ENCODE measurements around the gene MEF2B.
"Not testable (repeated sequence)": the region's sequence is repeated elsewhere in the genome, so short reads cannot be mapped to it uniquely, and the experiment has no call there.

The MEF2B gene

GRCh38 chr19:19138109-19138981 is 31.7 kb downstream of the MEF2B start, which contains the start of gene TMEM161A:
Gene TMEM161A, minus strand, starts transcription at chr19:19138478. Its CDS starts 50 bp downstream, at chr19:19138428.
- Histone ChIP-seq H2AFZ (ENCODE audit: low read depth, low read length) (peak within 1 kb of the TSS; percentile 95), H3K27me3 (ENCODE audit: insufficient read depth, low read length, poor library complexity) (no peaks in the 10 kb centered on the region), H3K4me1 (ENCODE audit: insufficient read depth, low read length) (peaks cover 18% of the 10 kb centered on the region), H3K27ac (ENCODE audit: low read length) (peak within 1 kb of the TSS; percentile 79), H3K4me3 (ENCODE audit: low read depth in 1 of 2, low read length in 2 of 2) (peak within 1 kb of the TSS; percentile 70 to 88), H3K9ac (ENCODE audit: low read depth, low read length) (peak within 1 kb of the TSS; percentile 85), H4K20me1 (ENCODE audit: insufficient read depth, low read length) (peaks cover 6% of the 10 kb centered on the region; the same call in 1 of the 2 replicates), H3K9me3 (ENCODE audit: insufficient read depth, low read length, severe bottlenecking) (no peaks in the 10 kb centered on the region), H3K36me3 (ENCODE audit: insufficient read depth, low read length) (no peaks in the 10 kb centered on the region; the same call in 1 of the 2 replicates), H3K79me2 (ENCODE audit: insufficient read depth, low read length) (peaks cover 23% of the 10 kb centered on the region), H3K4me2 (ENCODE audit: insufficient read depth, low read length) (peak within 1 kb of the TSS; percentile 86)
- ATAC-seq (ENCODE audit: insufficient read depth, low read depth) (peak; percentile 100), DNase-seq (peak; percentile 99)
- no peak for TF ChIP-seq CTCF (IDR thresholded peaks at IDR 0.05; ENCODE audit: borderline replicate concordance, extremely low read depth, low read length, poor library complexity, severe bottlenecking)
- TF ChIP-seq EZH2 (IDR thresholded peaks at IDR 0.05; ENCODE audit: borderline replicate concordance, low read depth, low read length, severe bottlenecking): no peak

- H3K79me2 ChIP-seq (ENCODE audit: insufficient read depth, low read length): peaks cover 23% of the 10 kb centered on the region
- TF ChIP-seq CTCF (IDR thresholded peaks at IDR 0.05; ENCODE audit: borderline replicate concordance, extremely low read depth, low read length, poor library complexity, severe bottlenecking): no peak
- no peak for TF ChIP-seq EZH2 (IDR thresholded peaks at IDR 0.05; ENCODE audit: borderline replicate concordance, low read depth, low read length, severe bottlenecking)
- peak overlapping the region; percentile 95 for H2AFZ ChIP-seq (ENCODE audit: low read depth, low read length)
- H3K27me3 ChIP-seq (ENCODE audit: insufficient read depth, low read length, poor library complexity): no peaks in the 10 kb centered on the region
- H3K9me3 ChIP-seq (ENCODE audit: insufficient read depth, low read length, severe bottlenecking): no peaks in the 10 kb centered on the region
- H3K36me3 ChIP-seq (ENCODE audit: insufficient read depth, low read length): peaks cover 4% of the 10 kb centered on the region
- H3K4me2 ChIP-seq (ENCODE audit: insufficient read depth, low read length): peak overlapping the region; percentile 86
- no peak for DNase-seq
- no peak for ATAC-seq (ENCODE audit: insufficient read depth, low read depth)
- H3K27ac ChIP-seq (ENCODE audit: low read length): peak overlapping the region; percentile 79
- H3K9ac ChIP-seq (ENCODE audit: low read depth, low read length): peak overlapping the region; percentile 85
- peak overlapping the region; percentile 70 to 88 for H3K4me3 ChIP-seq (ENCODE audit: low read depth in 1 of 2, low read length in 2 of 2)
- peaks cover 6% of the 10 kb centered on the region; the same call in 1 of the 2 replicates for H4K20me1 ChIP-seq (ENCODE audit: insufficient read depth, low read length)
- H3K4me1 ChIP-seq (ENCODE audit: insufficient read depth, low read length): peaks cover 18% of the 10 kb centered on the region
Measured at GRCh38 chr19:19137556-19138108, 32.4 kb downstream of the MEF2B start.

- not testable (repeated sequence) for H3K27ac ChIP-seq (ENCODE audit: low read length); ATAC-seq (ENCODE audit: insufficient read depth, low read depth); DNase-seq; H3K27me3 ChIP-seq (ENCODE audit: insufficient read depth, low read length, poor library complexity); H3K4me2 ChIP-seq (ENCODE audit: insufficient read depth, low read length); H3K4me3 ChIP-seq (ENCODE audit: low read depth in 1 of 2, low read length in 2 of 2); H3K9me3 ChIP-seq (ENCODE audit: insufficient read depth, low read length, severe bottlenecking); H2AFZ ChIP-seq (ENCODE audit: low read depth, low read length); H4K20me1 ChIP-seq (ENCODE audit: insufficient read depth, low read length); H3K9ac ChIP-seq (ENCODE audit: low read depth, low read length)
- Histone ChIP-seq H3K4me1 (ENCODE audit: insufficient read depth, low read length) (peaks cover 18% of the 10 kb centered on the region), H3K79me2 (ENCODE audit: insufficient read depth, low read length) (peaks cover 23% of the 10 kb centered on the region), H3K36me3 (ENCODE audit: insufficient read depth, low read length) (peaks cover 13% of the 10 kb centered on the region)
Measured at GRCh38 chr19:19135713-19136112, 34.4 kb downstream of the MEF2B start.

DNA sequence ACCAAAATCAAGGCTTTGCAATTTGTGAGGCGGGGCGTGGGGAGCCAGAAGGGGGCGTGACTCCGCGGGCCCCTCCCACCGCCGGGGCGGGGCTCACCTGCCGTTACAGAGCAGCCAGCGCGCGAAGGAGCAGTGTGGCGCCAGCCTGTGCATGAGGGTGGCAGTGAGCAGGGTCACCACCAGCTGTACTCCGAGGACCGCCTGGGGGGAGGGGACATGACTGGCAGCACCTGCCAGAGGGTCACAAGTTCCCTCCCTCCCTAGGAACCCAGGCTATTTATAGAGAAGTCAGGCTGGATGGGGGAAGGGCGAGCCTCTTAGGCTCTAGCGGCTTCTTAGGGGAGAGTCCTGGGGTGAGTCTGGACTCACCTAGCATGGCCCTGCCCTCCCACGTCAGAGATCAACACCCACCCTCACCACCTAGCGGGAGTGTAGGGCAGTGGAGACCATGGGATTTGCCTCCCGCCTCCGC is 35.3 kb downstream of the MEF2B start:
- no peak for ATAC-seq (ENCODE audit: insufficient read depth, low read depth)
- Histone ChIP-seq H3K27ac (ENCODE audit: low read length) (no peak overlapping the region), H3K9ac (ENCODE audit: low read depth, low read length) (no peak overlapping the region), H3K36me3 (ENCODE audit: insufficient read depth, low read length) (peaks cover 19% of the 10 kb centered on the region), H2AFZ (ENCODE audit: low read depth, low read length) (no peak overlapping the region), H3K4me1 (ENCODE audit: insufficient read depth, low read length) (peaks cover 18% of the 10 kb centered on the region), H3K4me2 (ENCODE audit: insufficient read depth, low read length) (no peak overlapping the region), H3K27me3 (ENCODE audit: insufficient read depth, low read length, poor library complexity) (no peaks in the 10 kb centered on the region), H3K4me3 (ENCODE audit: low read depth in 1 of 2, low read length in 2 of 2) (no peak overlapping the region), H3K9me3 (ENCODE audit: insufficient read depth, low read length, severe bottlenecking) (peaks cover 7% of the 10 kb centered on the region), H3K79me2 (ENCODE audit: insufficient read depth, low read length) (peaks cover 23% of the 10 kb centered on the region), H4K20me1 (ENCODE audit: insufficient read depth, low read length) (peaks cover 6% of the 10 kb centered on the region; the same call in 1 of the 2 replicates)
- no peak for TF ChIP-seq EZH2 (IDR thresholded peaks at IDR 0.05; ENCODE audit: borderline replicate concordance, low read depth, low read length, severe bottlenecking)
- no peak for TF ChIP-seq CTCF (IDR thresholded peaks at IDR 0.05; ENCODE audit: borderline replicate concordance, extremely low read depth, low read length, poor library complexity, severe bottlenecking)
- peak; percentile 30 for DNase-seq
